IMR-90 (cell line): ENCODE data around the gene SOCS3. TPM values are rescaled to one million over a fixed set of nuclear protein-coding genes. Genes with fewer than 3 reads are reported as not detected.

Experiments used
- ATAC-seq: fragments of 200-7000 bp; cut with Tn5 transposase; 2 replicates; pipeline ENCODE4 v1.9.1; 2020; ENCODE audit warnings: low read depth, mild to moderate bottlenecking, moderate library complexity
- BruUV-seq: library from RNA; stranded (reverse); fragments of 400-500 nt; replicated peaks from 2 replicates; lab custom pipeline; 2021; lab: Mats Ljungman, UMichigan
- CTCF ChIA-PET: fragments of 300-600 bp; formaldehyde crosslinking; extraction: SDS; loops from one replicate; lab custom pipeline; 2021; ENCODE audit warnings: antibody characterized with exemption; lab: Yijun Ruan, JAX
- POLR2A ChIA-PET: fragments of 300-600 bp; sonication (Branson Sonifier 250); formaldehyde crosslinking; loops from one replicate; lab custom pipeline; 2022; ENCODE audit warnings: antibody characterized with exemption; ENCODE audit not compliant: unreplicated experiment; lab: Charles Lee
- DNase-seq: peaks from one replicate; pipeline ENCODE4 v3.0.0; 2013
- H2AFZ ChIP-seq: replicated peaks from 2 replicates; pipeline ENCODE3; 2013; ENCODE audit warnings: low read length, mild to moderate bottlenecking; ENCODE audit not compliant: poor library complexity
- H2AK5ac ChIP-seq: 2 replicates; pipeline ENCODE4 v1.6.1; 2013; ENCODE audit warnings: low read depth, low read length, inconsistent platforms
- H2AK9ac ChIP-seq: replicated peaks from 2 replicates; pipeline ENCODE3; 2013; ENCODE audit warnings: mild to moderate bottlenecking, low read depth, low read length, moderate library complexity; ENCODE audit not compliant: poor library complexity
- H2BK120ac ChIP-seq: 2 replicates; pipeline ENCODE4 v1.6.1; 2013; ENCODE audit warnings: low read depth, low read length, inconsistent platforms
- H2BK15ac ChIP-seq: 3 replicates; pipeline ENCODE4 v1.6.1; 2013; ENCODE audit warnings: low read depth, low read length, inconsistent platforms
- H2BK20ac ChIP-seq: 2 replicates; pipeline ENCODE4 v1.6.1; 2013; ENCODE audit warnings: low read depth, mild to moderate bottlenecking, inconsistent platforms, low read length, moderate library complexity
- H2BK5ac ChIP-seq: 2 replicates; pipeline ENCODE4 v1.6.1; 2013; ENCODE audit warnings: mild to moderate bottlenecking, low read depth, low read length, inconsistent platforms; ENCODE audit not compliant: poor library complexity, severe bottlenecking
- H3K14ac ChIP-seq: replicated peaks from 2 replicates; pipeline ENCODE4 v1.6.1; 2013; ENCODE audit warnings: low read depth, low read length, inconsistent platforms
- H3K18ac ChIP-seq: 2 replicates; pipeline ENCODE4 v1.6.1; 2013; ENCODE audit warnings: low read depth, low read length, control low read depth
- H3K23ac ChIP-seq: 2 replicates; pipeline ENCODE4 v1.6.1; 2013; ENCODE audit warnings: low read depth, low read length, inconsistent platforms
- H3K27ac ChIP-seq: 2 replicates; pipeline ENCODE4 v1.5.1; 2013; ENCODE audit warnings: mild to moderate bottlenecking, control low read depth, low read length; ENCODE audit not compliant: insufficient read depth
- H3K27me3 ChIP-seq: 2 replicates; pipeline ENCODE4 v1.6.1; 2013; ENCODE audit warnings: low read length; ENCODE audit not compliant: control insufficient read depth, insufficient read depth
- H3K36me3 ChIP-seq: 2 replicates; pipeline ENCODE4 v1.6.1; 2013; ENCODE audit warnings: low read length, mixed read lengths; ENCODE audit not compliant: control insufficient read depth, insufficient read depth
- H3K4ac ChIP-seq: 2 replicates; pipeline ENCODE4 v1.6.1; 2013; ENCODE audit warnings: low read depth, low read length, inconsistent platforms
- H3K4me1 ChIP-seq: 2 replicates; pipeline ENCODE4 v1.6.1; 2013; ENCODE audit warnings: low read length, mixed read lengths; ENCODE audit not compliant: control insufficient read depth, insufficient read depth
- H3K4me2 ChIP-seq: 2 replicates; pipeline ENCODE4 v1.6.1; 2013; ENCODE audit warnings: low read depth, mild to moderate bottlenecking, control low read depth, low read length, moderate library complexity
- H3K4me3 ChIP-seq: 2 replicates; pipeline ENCODE4 v1.5.1; 2013; ENCODE audit warnings: low read depth, mild to moderate bottlenecking, control low read depth, low read length, moderate library complexity; ENCODE audit not compliant: insufficient read depth
- H3K56ac ChIP-seq: 2 replicates; pipeline ENCODE4 v1.6.1; 2013; ENCODE audit warnings: low read length, inconsistent platforms; ENCODE audit not compliant: insufficient read depth; ENCODE audit errors: extremely low read depth
- H3K79me1 ChIP-seq, 2 experiments: 2 replicates each; pipeline ENCODE4 v1.6.1; 2013; ENCODE audit warnings: low read length in 2 of 2, inconsistent platforms in 1 of 2, low read depth in 1 of 2
- H3K9ac ChIP-seq: 2 replicates; pipeline ENCODE4 v1.6.1; 2013; ENCODE audit warnings: low read depth, low read length, control low read depth
- H3K9me1 ChIP-seq: 2 replicates; pipeline ENCODE4 v1.6.1; 2013; ENCODE audit warnings: low read length, inconsistent platforms; ENCODE audit not compliant: insufficient read depth
- H3K9me3 ChIP-seq: 2 replicates; pipeline ENCODE4 v1.6.1; 2013; ENCODE audit warnings: low read length; ENCODE audit not compliant: control insufficient read depth, insufficient read depth
- H4K20me1 ChIP-seq: 2 replicates; pipeline ENCODE4 v1.6.1; 2013; ENCODE audit warnings: low read length, inconsistent platforms; ENCODE audit not compliant: insufficient read depth
- H4K5ac ChIP-seq: 2 replicates; pipeline ENCODE4 v1.6.1; 2013; ENCODE audit warnings: mild to moderate bottlenecking, low read depth, low read length, control low read depth
- H4K8ac ChIP-seq, 2 experiments: 2 replicates each; pipeline ENCODE4 v1.6.1; 2013; ENCODE audit warnings: low read depth in 2 of 2, low read length in 2 of 2, control low read depth in 1 of 2, inconsistent platforms in 1 of 2
- H4K91ac ChIP-seq: 2 replicates; pipeline ENCODE4 v1.6.1; 2013; ENCODE audit warnings: low read depth, low read length, inconsistent platforms; ENCODE audit not compliant: insufficient read depth
- BHLHE40 ChIP-seq: fragments of 150-350 bp; IDR thresholded peaks from 2 replicates; pipeline ENCODE4 v1.6.1; 2016; ENCODE audit warnings: mild to moderate bottlenecking, low read depth, low read length
- CEBPB ChIP-seq: IDR thresholded peaks from 2 replicates; pipeline ENCODE4 v1.6.1; 2012; ENCODE audit warnings: low read depth, low read length, improper control_type of control experiment
- CHD1 ChIP-seq: IDR thresholded peaks from 2 replicates; pipeline ENCODE4 v1.6.1; 2012; ENCODE audit warnings: low read depth, low read length, improper control_type of control experiment
- CTCF ChIP-seq: conservative IDR thresholded peaks from 2 replicates; pipeline ENCODE4 v1.5.1; 2012; ENCODE audit warnings: mild to moderate bottlenecking, low read depth, low read length, improper control_type of control experiment
- ELK1 ChIP-seq: fragments of 150-350 bp; IDR thresholded peaks from 2 replicates; pipeline ENCODE4 v1.6.1; 2016; ENCODE audit warnings: low read depth, mild to moderate bottlenecking, low read length, moderate library complexity, borderline replicate concordance
- FOS ChIP-seq: fragments of 150-350 bp; IDR thresholded peaks from 2 replicates; pipeline ENCODE4 v1.6.1; 2016; ENCODE audit warnings: low read depth, low read length
- MAZ ChIP-seq: IDR thresholded peaks from 2 replicates; pipeline ENCODE4 v1.6.1; 2012; ENCODE audit warnings: low read depth, mild to moderate bottlenecking, low read length, improper control_type of control experiment, moderate library complexity, borderline replicate concordance
- MXI1 ChIP-seq: IDR thresholded peaks from 2 replicates; pipeline ENCODE4 v1.6.1; 2012; ENCODE audit warnings: low read depth, mild to moderate bottlenecking, low read length, moderate library complexity, borderline replicate concordance
- NFE2L2 ChIP-seq: fragments of 150-350 bp; IDR thresholded peaks from 2 replicates; pipeline ENCODE4 v1.6.1; 2016; ENCODE audit warnings: low read depth, mild to moderate bottlenecking, low read length
- RCOR1 ChIP-seq: IDR thresholded peaks from 2 replicates; pipeline ENCODE4 v1.6.1; 2012; ENCODE audit warnings: mild to moderate bottlenecking, low read length, improper control_type of control experiment; ENCODE audit not compliant: insufficient replicate concordance
- SMC3 ChIP-seq: fragments of 150-350 bp; IDR thresholded peaks from 2 replicates; pipeline ENCODE4 v1.6.1; 2016; ENCODE audit warnings: low read depth, mild to moderate bottlenecking, antibody characterized with exemption, low read length, moderate library complexity
- USF2 ChIP-seq: fragments of 150-350 bp; IDR thresholded peaks from 2 replicates; pipeline ENCODE4 v1.6.1; 2017; ENCODE audit warnings: mild to moderate bottlenecking, antibody characterized with exemption, low read length, low read depth
- WGBS, 2 experiments: methylation state at CpG; one replicate each; pipeline versions ENCODE4 v1.1.5 to v1.1.7; 2013; ENCODE audit warnings: missing lambda C conversion rate in 2 of 2; ENCODE audit not compliant: insufficient read length in 1 of 2; ENCODE audit errors: extremely low coverage in 2 of 2; 5-methylcytosine and 5-hydroxymethylcytosine counted together
- dilution Hi-C: fragments of 300-500 bp; cut with HindIII; formaldehyde crosslinking; loops from one replicate; pipeline ENCODE4 v1.14.3; 2018; ENCODE audit warnings: low sequenced_read_pairs; ENCODE audit not compliant: unreplicated experiment
- in situ Hi-C: fragments of 300-500 bp; cut with MboI; formaldehyde crosslinking; loops from 3 replicates; pipeline ENCODE4 v1.14.3; 2019; ENCODE audit warnings: low sequenced_read_pairs, inconsistent platforms, mixed read lengths
- intact Hi-C: fragments of 100-400 bp; cut with micrococcal nuclease; formaldehyde crosslinking; loops from 2 replicates; pipeline ENCODE4 v1.10.0; 2022
- polyA plus RNA-seq, 3 experiments: library from polyadenylated mRNA; depleted of rRNA; stranded (reverse); fragments of >200 nt; gene quantifications; 2 replicates each; pipeline ENCODE4 v1.2.3, GENCODE V29; 2012; ENCODE audit warnings: low replicate concordance in 1 of 3
- total RNA-seq: library from RNA; depleted of rRNA; stranded (reverse); fragments of >200 nt; gene quantifications from 2 replicates; pipeline ENCODE4 v1.2.3, GENCODE V29; 2012

SOCS3 gene
- total and polyA plus RNA-seq, 2 of the 4 experiments (the other 2 are of a cell fraction) = 19.2 to 19.9 TPM

- ATAC-seq (no peak), DNase-seq (no peak)
- Histone ChIP-seq H4K5ac (no peak overlapping the region), H3K4me3 (no peak overlapping the region), H3K9ac (no peak overlapping the region), H3K79me1 (peaks cover 44 to 88% of the 10 kb centered on the region in 2 experiments), H2BK20ac (no peak overlapping the region), H2BK15ac (no peak overlapping the region), H4K91ac (no peak overlapping the region), H3K4ac (peak overlapping the region; percentile 59; the same call in 1 of the 2 replicates), H2AFZ (peak overlapping the region; percentile 32), H2AK9ac (no peak overlapping the region), H4K8ac (no peak overlapping the region), H3K56ac (no peak overlapping the region), H3K36me3 (peaks cover 79% of the 10 kb centered on the region), H3K27ac (peak overlapping the region; percentile 24), H3K9me1 (peaks cover 29% of the 10 kb centered on the region), H4K20me1 (peaks cover 30% of the 10 kb centered on the region), H3K18ac (no peak overlapping the region), H3K4me1 (peaks cover 12% of the 10 kb centered on the region; the same call in 1 of the 2 replicates), H3K23ac (no peak overlapping the region), H2BK5ac (no peak overlapping the region), H3K14ac (no peak overlapping the region), H2AK5ac (0 out of 2 replicates have a peak overlapping the region, but pooled peaks have one; percentile 21), H3K27me3 (no peaks in the 10 kb centered on the region), H3K9me3 (no peaks in the 10 kb centered on the region), H2BK120ac (no peak overlapping the region), H3K4me2 (no peak overlapping the region)
- ChIA-PET CTCF (no interaction called here), POLR2A (no interaction called here)
- WGBS, 2 experiments = 82% methylated on average over 12 of the region's 17 CpGs; no CpG with 5 or more reads in 1 of the 2 experiments
- intact Hi-C loops (no loop called here), dilution Hi-C loops (no loop called here), in situ Hi-C loops (no loop called here)
- TF ChIP-seq CTCF (no peak), ELK1 (no peak), BHLHE40 (no peak), NFE2L2 (no peak), RCOR1 (no peak), CEBPB (no peak), SMC3 (no peak), USF2 (no peak), CHD1 (no peak), MXI1 (no peak), FOS (no peak), MAZ (no peak)
- BruUV-seq = no TSS peak
These were observed 40.8 kb upstream of the SOCS3 start for GRCh38 chr17:78400581-78401240.
